Upper lobe of left lung (tissue), 6 donors: ENCODE data around the gene PLIN1. TPM values are rescaled to one million over a fixed set of nuclear protein-coding genes. Genes with fewer than 3 reads are reported as not detected.

ENCODE experiments used
- ATAC-seq, 2 donors: fragments of 200-7000 bp; cut with Tn5 transposase; one replicate each; pipeline ENCODE4 v1.9.1; 2022; ENCODE audit warnings: mild to moderate bottlenecking in 2 of 2, moderate library complexity in 2 of 2; ENCODE audit not compliant: low FRiP score in 2 of 2
- DNase-seq, 2 donors: peaks; one replicate each; pipeline ENCODE4 v3.0.0-alpha.2; 2019 to 2020
- H3K27ac ChIP-seq, 4 donors: fragments of 200-600 bp; sonication (generic); one replicate each; pipeline ENCODE4 v1.5.1; 2016 to 2019
- H3K27me3 ChIP-seq, 4 donors: fragments of 200-600 bp; sonication (generic); one replicate each; pipeline ENCODE4 v1.5.1; 2017 to 2019
- H3K36me3 ChIP-seq, 4 donors: fragments of 200-600 bp; sonication (generic); one replicate each; pipeline ENCODE4 v1.5.1; 2016 to 2019
- H3K4me1 ChIP-seq, 4 donors: fragments of 200-600 bp; sonication (generic); one replicate each; pipeline ENCODE4 v1.5.1; 2018 to 2019
- H3K4me3 ChIP-seq, 4 donors: fragments of 200-600 bp; sonication (generic); one replicate each; pipeline ENCODE4 v1.5.1; 2017 to 2019; ENCODE audit warnings: mild to moderate bottlenecking in 2 of 4, moderate library complexity in 1 of 4
- H3K9me3 ChIP-seq, 4 donors: fragments of 200-600 bp; sonication (generic); one replicate each; pipeline ENCODE4 v1.5.1; 2018 to 2019
- EP300 ChIP-seq, 4 donors: sonication (generic); formaldehyde crosslinking; IDR thresholded peaks; one replicate each; pipeline ENCODE4 v1.5.1; 2017; ENCODE audit warnings: antibody characterized with exemption in 4 of 4, control low read depth in 2 of 4
- POLR2A ChIP-seq, 4 donors: fragments of 450-650 bp; IDR thresholded peaks; one replicate each; pipeline ENCODE4 v1.5.1; 2016 to 2017; ENCODE audit warnings: antibody characterized with exemption in 4 of 4, mild to moderate bottlenecking in 2 of 4
- POLR2AphosphoS5 ChIP-seq, 2 donors: sonication (generic); formaldehyde crosslinking; IDR thresholded peaks; one replicate each; pipeline ENCODE4 v1.5.1; 2017; ENCODE audit warnings: antibody characterized with exemption in 2 of 2
- WGBS, 2 donors: methylation state at CpG; one replicate each; pipeline ENCODE4 v1.1.5; 2017 to 2018; 5-methylcytosine and 5-hydroxymethylcytosine counted together
- small RNA-seq, 4 donors: library from RNA; depleted of rRNA; stranded (forward); fragments of <200 nt; gene quantifications; one replicate each; pipeline ENCODE3, GENCODE V24; 2016
- total RNA-seq, 6 donors: library from RNA; depleted of rRNA in 4 of 6; stranded (reverse); fragments of >200 nt in 4 of 6; gene quantifications; one replicate each; pipeline versions ENCODE4 v1.1.0 to v1.2.1, GENCODE V29; 2016 to 2021
- TF ChIP-seq, protein P1 (sequence below), 6 experiments: fragments of 450-650 bp in 4 of 6; fragments of 200-600 bp in 2 of 6; sonication (generic) in 2 of 6; IDR thresholded peaks; one replicate each; pipeline ENCODE4 v1.5.1; 2016 to 2019; ENCODE audit warnings: antibody characterized with exemption in 6 of 6
- donor health status: DM: no; HTN: no; CAD: no; lungs with moderate emphysema.
- donor health status: DM: no; HTN: yes; CAD: no; lungs with severe emphysema.

Gene PLIN1
- total RNA-seq, 6 donors from 2014 or later = 0.29 to 3.8 (median 1.1) TPM; not detected in 1

- ATAC-seq = no peak
- TF ChIP-seq EP300 (IDR thresholded peaks at IDR 0.05) (no peak), POLR2AphosphoS5 (IDR thresholded peaks at IDR 0.05) (no peak), POLR2A (IDR thresholded peaks at IDR 0.05) (no peak)
- TF ChIP-seq, protein P1, sequence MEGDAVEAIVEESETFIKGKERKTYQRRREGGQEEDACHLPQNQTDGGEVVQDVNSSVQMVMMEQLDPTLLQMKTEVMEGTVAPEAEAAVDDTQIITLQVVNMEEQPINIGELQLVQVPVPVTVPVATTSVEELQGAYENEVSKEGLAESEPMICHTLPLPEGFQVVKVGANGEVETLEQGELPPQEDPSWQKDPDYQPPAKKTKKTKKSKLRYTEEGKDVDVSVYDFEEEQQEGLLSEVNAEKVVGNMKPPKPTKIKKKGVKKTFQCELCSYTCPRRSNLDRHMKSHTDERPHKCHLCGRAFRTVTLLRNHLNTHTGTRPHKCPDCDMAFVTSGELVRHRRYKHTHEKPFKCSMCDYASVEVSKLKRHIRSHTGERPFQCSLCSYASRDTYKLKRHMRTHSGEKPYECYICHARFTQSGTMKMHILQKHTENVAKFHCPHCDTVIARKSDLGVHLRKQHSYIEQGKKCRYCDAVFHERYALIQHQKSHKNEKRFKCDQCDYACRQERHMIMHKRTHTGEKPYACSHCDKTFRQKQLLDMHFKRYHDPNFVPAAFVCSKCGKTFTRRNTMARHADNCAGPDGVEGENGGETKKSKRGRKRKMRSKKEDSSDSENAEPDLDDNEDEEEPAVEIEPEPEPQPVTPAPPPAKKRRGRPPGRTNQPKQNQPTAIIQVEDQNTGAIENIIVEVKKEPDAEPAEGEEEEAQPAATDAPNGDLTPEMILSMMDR (IDR thresholded peaks at IDR 0.05) = no peak
- H3K27ac ChIP-seq = no peak overlapping the region
- H3K4me3 ChIP-seq = no peak overlapping the region
- no peaks in the 10 kb centered on the region for H3K9me3 ChIP-seq
- no peaks in the 10 kb centered on the region for H3K27me3 ChIP-seq
- H3K36me3 ChIP-seq = peaks cover 0 to 6% (median 0%) of the 10 kb centered on the region in 4 donors
- WGBS, 2 donors = 82 to 83% methylated on average over 4 of the region's 4 CpGs
- H3K4me1 ChIP-seq = no peaks in the 10 kb centered on the region
- DNase-seq = no peak
Measured at GRCh38 chr15:89621547-89621946, 57.6 kb downstream of the PLIN1 start.

DNA sequence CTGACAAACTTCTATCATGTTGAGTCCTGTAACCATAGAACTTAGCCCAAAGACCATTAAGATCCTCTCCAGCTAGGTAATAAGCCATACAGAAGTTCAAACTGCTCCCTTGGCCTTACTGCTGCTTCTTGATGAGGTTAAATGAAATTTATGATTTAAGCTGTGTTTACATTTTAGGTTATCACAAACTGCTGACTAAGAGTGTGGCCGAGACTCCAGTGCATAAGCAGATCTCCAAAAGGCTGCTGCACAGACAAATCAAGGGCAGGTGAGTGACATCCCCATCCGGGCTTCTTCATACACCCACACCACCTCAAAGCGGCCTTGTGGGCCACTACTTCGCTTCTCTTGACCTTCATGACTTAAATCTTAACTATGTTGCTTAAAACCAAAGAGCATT lies 62.9 kb downstream of the PLIN1 start:
- Histone ChIP-seq H3K9me3 (peaks cover 0 to 8% (median 6%) of the 10 kb centered on the region in 4 donors), H3K4me3 (no peak overlapping the region), H3K27ac (no peak overlapping the region), H3K36me3 (no peaks in the 10 kb centered on the region), H3K27me3 (no peaks in the 10 kb centered on the region), H3K4me1 (no peaks in the 10 kb centered on the region)
- no peak for ATAC-seq
- DNase-seq = no peak
- WGBS, 2 donors = 93 to 97% methylated on average over 4 of the region's 4 CpGs
- TF ChIP-seq POLR2AphosphoS5 (IDR thresholded peaks at IDR 0.05) = no peak
- TF ChIP-seq, protein P1 (IDR thresholded peaks at IDR 0.05) = no peak

- Histone ChIP-seq H3K27me3 (no peaks in the 10 kb centered on the region), H3K4me1 (no peaks in the 10 kb centered on the region), H3K4me3 (no peak overlapping the region), H3K36me3 (no peaks in the 10 kb centered on the region), H3K27ac (no peak overlapping the region), H3K9me3 (peaks cover 0 to 8% (median 6%) of the 10 kb centered on the region in 4 donors)
- 95 to 100% methylated on average over 1 of the region's 1 CpG for WGBS, 2 donors
- no peak for DNase-seq
- TF ChIP-seq EP300 (IDR thresholded peaks at IDR 0.05) (no peak), POLR2AphosphoS5 (IDR thresholded peaks at IDR 0.05) (no peak), POLR2A (IDR thresholded peaks at IDR 0.05) (no peak)
- TF ChIP-seq, protein P1 (IDR thresholded peaks at IDR 0.05) = no peak
- no peak for ATAC-seq
Measured at GRCh38 chr15:89615135-89615534, 64.0 kb downstream of the PLIN1 start.

Small RNA genes lying within 50 kb of the gene (small RNA-seq; reads per million reads assigned to genes)
- gene RNU6-132P = 0 reads per million in 4 donors

Other genes with a start within 250 kb of the PLIN1 start
- gene RHCG, start 182.8 kb downstream of the PLIN1 start, total RNA-seq = not detected
- 1 to 10 TPM in 1 of 6 donors, under 1 TPM in 5; 0.20 to 1.0 (median 0.58) TPM for gene TICRR, start 103.9 kb downstream of the PLIN1 start, total RNA-seq
- 1 to 10 TPM; 1.4 to 4.7 (median 3.2) TPM for gene KIF7, start 23.9 kb downstream of the PLIN1 start, total RNA-seq
- 10 to 100 TPM in 1 of 6 donors, 1 to 10 TPM in 5; 4.4 to 18.7 (median 6.7) TPM for gene PEX11A, start 11.4 kb upstream of the PLIN1 start, total RNA-seq
- 1 to 10 TPM in 4 of 6 donors, under 1 TPM in 2; 0.31 to 7.2 (median 1.9) TPM for gene WDR93, start 11.4 kb upstream of the PLIN1 start, total RNA-seq
- gene MESP1, start 71.9 kb upstream of the PLIN1 start, total RNA-seq = 1 to 10 TPM in 5 of 6 donors, under 1 TPM in 1; 0.49 to 3.5 (median 1.7) TPM
- under 1 TPM in 1 of 6 donors, not detected in 5; 0.26 TPM for gene MESP2, start 97.0 kb upstream of the PLIN1 start, total RNA-seq
- gene ANPEP, start 135.5 kb upstream of the PLIN1 start, total RNA-seq = 100 to 1,000 TPM in 3 of 6 donors, 10 to 100 TPM in 3; 52.7 to 201 (median 98.9) TPM
- 10 to 100 TPM; 19.6 to 46.1 (median 28.9) TPM for gene AP3S2, start 214.6 kb upstream of the PLIN1 start, total RNA-seq
- 10 to 100 TPM; 24.9 to 56.6 (median 35.1) TPM for gene ARPIN, start 233.6 kb upstream of the PLIN1 start, total RNA-seq